ENCODE data around the gene NOB1. TPM values are rescaled to one million over a fixed set of nuclear protein-coding genes. Genes with fewer than 3 reads are reported as not detected.

The NOB1 gene
- total and polyA plus RNA-seq, 2 experiments from 2014 or later = 41.4 to 56.6 TPM

DNA sequence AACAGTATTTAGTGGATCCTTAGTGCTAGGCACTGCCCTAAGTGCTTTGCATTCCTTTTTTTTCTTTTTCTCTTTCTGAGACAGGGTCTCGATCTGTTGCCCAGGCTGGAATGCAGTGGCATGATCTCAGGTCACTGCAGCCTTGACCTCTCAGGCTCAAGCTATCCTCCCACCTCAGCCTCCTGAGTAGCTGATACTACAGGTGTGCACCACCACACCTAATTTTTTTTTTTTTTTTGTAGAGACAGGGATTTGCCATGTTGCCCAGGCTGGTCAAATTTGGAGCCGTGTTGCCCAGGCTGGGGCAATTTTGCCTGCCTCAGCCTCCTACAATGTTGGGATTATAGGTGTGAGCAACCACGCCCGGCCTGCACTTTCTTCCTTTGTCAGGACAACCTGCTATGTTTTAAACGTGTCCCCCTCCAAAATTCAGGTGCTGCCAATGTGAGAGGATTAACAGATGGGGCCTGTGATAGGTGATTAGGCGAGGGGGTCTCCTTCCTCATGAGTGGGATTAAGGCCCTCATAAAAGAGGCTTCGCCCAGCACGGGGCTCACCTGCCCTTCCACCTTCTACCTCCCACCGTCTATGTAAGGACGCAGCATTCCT, 33.8 kb downstream of the NOB1 start (continued):
- TF ChIP-seq, protein P1, sequence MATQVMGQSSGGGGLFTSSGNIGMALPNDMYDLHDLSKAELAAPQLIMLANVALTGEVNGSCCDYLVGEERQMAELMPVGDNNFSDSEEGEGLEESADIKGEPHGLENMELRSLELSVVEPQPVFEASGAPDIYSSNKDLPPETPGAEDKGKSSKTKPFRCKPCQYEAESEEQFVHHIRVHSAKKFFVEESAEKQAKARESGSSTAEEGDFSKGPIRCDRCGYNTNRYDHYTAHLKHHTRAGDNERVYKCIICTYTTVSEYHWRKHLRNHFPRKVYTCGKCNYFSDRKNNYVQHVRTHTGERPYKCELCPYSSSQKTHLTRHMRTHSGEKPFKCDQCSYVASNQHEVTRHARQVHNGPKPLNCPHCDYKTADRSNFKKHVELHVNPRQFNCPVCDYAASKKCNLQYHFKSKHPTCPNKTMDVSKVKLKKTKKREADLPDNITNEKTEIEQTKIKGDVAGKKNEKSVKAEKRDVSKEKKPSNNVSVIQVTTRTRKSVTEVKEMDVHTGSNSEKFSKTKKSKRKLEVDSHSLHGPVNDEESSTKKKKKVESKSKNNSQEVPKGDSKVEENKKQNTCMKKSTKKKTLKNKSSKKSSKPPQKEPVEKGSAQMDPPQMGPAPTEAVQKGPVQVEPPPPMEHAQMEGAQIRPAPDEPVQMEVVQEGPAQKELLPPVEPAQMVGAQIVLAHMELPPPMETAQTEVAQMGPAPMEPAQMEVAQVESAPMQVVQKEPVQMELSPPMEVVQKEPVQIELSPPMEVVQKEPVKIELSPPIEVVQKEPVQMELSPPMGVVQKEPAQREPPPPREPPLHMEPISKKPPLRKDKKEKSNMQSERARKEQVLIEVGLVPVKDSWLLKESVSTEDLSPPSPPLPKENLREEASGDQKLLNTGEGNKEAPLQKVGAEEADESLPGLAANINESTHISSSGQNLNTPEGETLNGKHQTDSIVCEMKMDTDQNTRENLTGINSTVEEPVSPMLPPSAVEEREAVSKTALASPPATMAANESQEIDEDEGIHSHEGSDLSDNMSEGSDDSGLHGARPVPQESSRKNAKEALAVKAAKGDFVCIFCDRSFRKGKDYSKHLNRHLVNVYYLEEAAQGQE (IDR thresholded peaks at IDR 0.05; ENCODE audit: unreplicated experiment) = no peak
- no peak for TF ChIP-seq ZNF114 (CRISPR knock-in tag; IDR thresholded peaks at IDR 0.05)

DNA sequence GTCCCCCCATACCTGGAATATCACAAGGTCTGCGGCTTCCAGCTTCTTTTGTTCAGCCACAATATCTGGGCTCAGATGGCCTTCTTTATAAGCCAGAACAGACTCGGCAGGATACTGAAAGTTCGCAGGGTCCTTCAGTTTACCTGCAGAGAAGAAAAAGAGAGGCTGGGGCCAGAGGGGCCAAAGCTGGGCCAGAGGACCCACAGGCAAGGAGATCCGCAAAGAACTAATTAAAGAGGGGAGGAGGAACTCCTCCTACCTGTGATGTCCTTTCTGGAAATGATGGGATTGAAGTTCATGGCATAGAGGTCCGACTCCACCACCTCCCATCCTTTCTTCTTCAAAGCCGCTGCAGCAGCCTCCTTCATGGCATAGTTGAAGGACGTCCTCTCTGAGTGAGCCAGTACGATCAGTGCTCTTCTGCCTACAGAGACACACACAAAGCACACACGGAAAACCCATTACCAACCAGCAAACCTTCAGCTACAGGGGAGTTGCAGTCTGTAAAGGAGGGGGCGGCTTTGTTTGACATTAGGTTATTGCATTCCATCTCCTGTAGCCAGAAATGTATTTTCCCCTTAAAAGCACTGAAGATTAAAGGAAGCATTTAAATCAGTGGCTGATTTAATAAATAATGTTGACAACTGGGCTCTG, 36.5 kb downstream of the NOB1 start:
- no peaks in the 10 kb centered on the region for H3K9me2 ChIP-seq (ENCODE audit: insufficient read depth)
- no peak overlapping the region for H3K4me2 ChIP-seq
- Mint-ChIP-seq H3K36me3 (ENCODE audit: low read depth) (peaks cover 7% of the 10 kb centered on the region; the same call in 2 of the 3 replicates), H3K4me3 (no peak overlapping the region), H3K4me1 (peaks cover 2% of the 10 kb centered on the region; the same call in 1 of the 3 replicates), H3K9me3 (no peaks in the 10 kb centered on the region), H3K27me3 (ENCODE audit: insufficient read depth, low read depth, poor library complexity) (peaks cover 5% of the 10 kb centered on the region), H3K27ac (no peak overlapping the region)
- H3K4me3 ChIP-seq = no peak overlapping the region
- H3F3A ChIP-seq (replicated peaks; ENCODE audit: low read depth) = no peaks in the 10 kb centered on the region
- DNase-seq (ENCODE audit: low spot score) (no peak), ATAC-seq (no peak)
- H3K27me3 ChIP-seq (ENCODE audit: insufficient read depth) = no peaks in the 10 kb centered on the region
- H3K27ac ChIP-seq (ENCODE audit: low read depth) = no peak overlapping the region
- no peak overlapping the region for H2AFZ ChIP-seq
- H3K36me3 ChIP-seq (ENCODE audit: insufficient read depth) = peaks cover 4% of the 10 kb centered on the region; the same call in 1 of the 2 replicates
- no peaks in the 10 kb centered on the region for H3K4me1 ChIP-seq (ENCODE audit: insufficient read depth)
- H4K20me1 ChIP-seq (replicated peaks; ENCODE audit: insufficient read depth) = no peaks in the 10 kb centered on the region; the same call in 1 of the 2 replicates
- H3K79me2 ChIP-seq (replicated peaks; ENCODE audit: insufficient read depth) = peaks cover 6% of the 10 kb centered on the region; the same call in 1 of the 2 replicates
- TF ChIP-seq, protein P1 (IDR thresholded peaks at IDR 0.05; ENCODE audit: unreplicated experiment) = no peak
- TF ChIP-seq ZNF114 (CRISPR knock-in tag; IDR thresholded peaks at IDR 0.05) (no peak), STAT1 (IDR thresholded peaks at IDR 0.05; ENCODE audit: unreplicated experiment) (no peak), POLR2AphosphoS5 (IDR thresholded peaks at IDR 0.05; ENCODE audit: low read depth) (no peak), JUNB (IDR thresholded peaks at IDR 0.05; ENCODE audit: unreplicated experiment) (no peak), CREB1 (CRISPR knock-in tag; IDR thresholded peaks at IDR 0.05; ENCODE audit: low read depth) (no peak), ZNF331 (CRISPR knock-in tag; IDR thresholded peaks at IDR 0.05; ENCODE audit: low read depth) (no peak), NANOG (IDR thresholded peaks at IDR 0.05; ENCODE audit: borderline replicate concordance) (no peak), EZH2phosphoT487 (IDR thresholded peaks at IDR 0.05; ENCODE audit: unreplicated experiment) (no peak)
- TF ChIP-seq, protein P2, sequence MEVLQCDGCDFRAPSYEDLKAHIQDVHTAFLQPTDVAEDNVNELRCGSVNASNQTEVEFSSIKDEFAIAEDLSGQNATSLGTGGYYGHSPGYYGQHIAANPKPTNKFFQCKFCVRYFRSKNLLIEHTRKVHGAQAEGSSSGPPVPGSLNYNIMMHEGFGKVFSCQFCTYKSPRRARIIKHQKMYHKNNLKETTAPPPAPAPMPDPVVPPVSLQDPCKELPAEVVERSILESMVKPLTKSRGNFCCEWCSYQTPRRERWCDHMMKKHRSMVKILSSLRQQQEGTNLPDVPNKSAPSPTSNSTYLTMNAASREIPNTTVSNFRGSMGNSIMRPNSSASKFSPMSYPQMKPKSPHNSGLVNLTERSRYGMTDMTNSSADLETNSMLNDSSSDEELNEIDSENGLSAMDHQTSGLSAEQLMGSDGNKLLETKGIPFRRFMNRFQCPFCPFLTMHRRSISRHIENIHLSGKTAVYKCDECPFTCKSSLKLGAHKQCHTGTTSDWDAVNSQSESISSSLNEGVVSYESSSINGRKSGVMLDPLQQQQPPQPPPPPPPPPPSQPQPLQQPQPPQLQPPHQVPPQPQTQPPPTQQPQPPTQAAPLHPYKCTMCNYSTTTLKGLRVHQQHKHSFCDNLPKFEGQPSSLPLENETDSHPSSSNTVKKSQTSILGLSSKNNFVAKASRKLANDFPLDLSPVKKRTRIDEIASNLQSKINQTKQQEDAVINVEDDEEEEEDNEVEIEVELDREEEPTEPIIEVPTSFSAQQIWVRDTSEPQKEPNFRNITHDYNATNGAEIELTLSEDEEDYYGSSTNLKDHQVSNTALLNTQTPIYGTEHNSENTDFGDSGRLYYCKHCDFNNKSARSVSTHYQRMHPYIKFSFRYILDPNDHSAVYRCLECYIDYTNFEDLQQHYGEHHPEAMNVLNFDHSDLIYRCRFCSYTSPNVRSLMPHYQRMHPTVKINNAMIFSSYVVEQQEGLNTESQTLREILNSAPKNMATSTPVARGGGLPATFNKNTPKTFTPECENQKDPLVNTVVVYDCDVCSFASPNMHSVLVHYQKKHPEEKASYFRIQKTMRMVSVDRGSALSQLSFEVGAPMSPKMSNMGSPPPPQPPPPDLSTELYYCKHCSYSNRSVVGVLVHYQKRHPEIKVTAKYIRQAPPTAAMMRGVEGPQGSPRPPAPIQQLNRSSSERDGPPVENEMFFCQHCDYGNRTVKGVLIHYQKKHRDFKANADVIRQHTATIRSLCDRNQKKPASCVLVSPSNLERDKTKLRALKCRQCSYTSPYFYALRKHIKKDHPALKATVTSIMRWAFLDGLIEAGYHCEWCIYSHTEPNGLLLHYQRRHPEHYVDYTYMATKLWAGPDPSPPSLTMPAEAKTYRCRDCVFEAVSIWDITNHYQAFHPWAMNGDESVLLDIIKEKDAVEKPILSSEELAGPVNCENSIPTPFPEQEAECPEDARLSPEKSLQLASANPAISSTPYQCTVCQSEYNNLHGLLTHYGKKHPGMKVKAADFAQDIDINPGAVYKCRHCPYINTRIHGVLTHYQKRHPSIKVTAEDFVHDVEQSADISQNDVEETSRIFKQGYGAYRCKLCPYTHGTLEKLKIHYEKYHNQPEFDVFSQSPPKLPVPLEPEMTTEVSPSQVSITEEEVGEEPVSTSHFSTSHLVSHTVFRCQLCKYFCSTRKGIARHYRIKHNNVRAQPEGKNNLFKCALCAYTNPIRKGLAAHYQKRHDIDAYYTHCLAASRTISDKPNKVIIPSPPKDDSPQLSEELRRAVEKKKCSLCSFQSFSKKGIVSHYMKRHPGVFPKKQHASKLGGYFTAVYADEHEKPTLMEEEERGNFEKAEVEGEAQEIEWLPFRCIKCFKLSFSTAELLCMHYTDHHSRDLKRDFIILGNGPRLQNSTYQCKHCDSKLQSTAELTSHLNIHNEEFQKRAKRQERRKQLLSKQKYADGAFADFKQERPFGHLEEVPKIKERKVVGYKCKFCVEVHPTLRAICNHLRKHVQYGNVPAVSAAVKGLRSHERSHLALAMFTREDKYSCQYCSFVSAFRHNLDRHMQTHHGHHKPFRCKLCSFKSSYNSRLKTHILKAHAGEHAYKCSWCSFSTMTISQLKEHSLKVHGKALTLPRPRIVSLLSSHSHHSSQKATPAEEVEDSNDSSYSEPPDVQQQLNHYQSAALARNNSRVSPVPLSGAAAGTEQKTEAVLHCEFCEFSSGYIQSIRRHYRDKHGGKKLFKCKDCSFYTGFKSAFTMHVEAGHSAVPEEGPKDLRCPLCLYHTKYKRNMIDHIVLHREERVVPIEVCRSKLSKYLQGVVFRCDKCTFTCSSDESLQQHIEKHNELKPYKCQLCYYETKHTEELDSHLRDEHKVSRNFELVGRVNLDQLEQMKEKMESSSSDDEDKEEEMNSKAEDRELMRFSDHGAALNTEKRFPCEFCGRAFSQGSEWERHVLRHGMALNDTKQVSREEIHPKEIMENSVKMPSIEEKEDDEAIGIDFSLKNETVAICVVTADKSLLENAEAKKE (CRISPR knock-in tag; IDR thresholded peaks at IDR 0.05) = no peak
